Lung (tissue), 12 donors: ENCODE measurements around the gene CMIP. TPM values are rescaled to one million over a fixed set of nuclear protein-coding genes. Genes with fewer than 3 reads are reported as not detected.

Experiments
- ATAC-seq: fragments of 200-7000 bp; cut with Tn5 transposase; one replicate; pipeline ENCODE4 v1.9.1; 2020; ENCODE audit warnings: moderate number of reproducible peaks; ENCODE audit not compliant: insufficient read depth, low FRiP score
- DNase-seq, 3 donors: peaks; one replicate each; pipeline ENCODE4 v3.0.0-alpha.2; 2013 to 2017
- H3K27ac ChIP-seq, 2 donors: one replicate each; pipeline ENCODE4 v1.5.1; 2013; ENCODE audit warnings: mild to moderate bottlenecking in 2 of 2, moderate library complexity in 2 of 2, control low read depth in 1 of 2, inconsistent platforms in 1 of 2, low read depth in 1 of 2, low read length in 1 of 2
- H3K27me3 ChIP-seq, 3 donors: one replicate each; pipeline ENCODE4 v1.5.1; 2013; ENCODE audit warnings: low read length in 2 of 3; ENCODE audit not compliant: control insufficient read depth in 3 of 3, insufficient read depth in 3 of 3
- H3K36me3 ChIP-seq, 4 donors: one replicate each; pipeline ENCODE4 v1.5.1; 2013; ENCODE audit warnings: low read length in 4 of 4, mild to moderate bottlenecking in 1 of 4, moderate library complexity in 1 of 4; ENCODE audit not compliant: control insufficient read depth in 4 of 4, insufficient read depth in 4 of 4
- H3K4me1 ChIP-seq, 5 donors: one replicate each; pipeline ENCODE4 v1.5.1; 2013; ENCODE audit warnings: low read length in 5 of 5, mild to moderate bottlenecking in 2 of 5, moderate library complexity in 1 of 5; ENCODE audit not compliant: control insufficient read depth in 5 of 5, insufficient read depth in 5 of 5
- H3K4me3 ChIP-seq: one replicate; pipeline ENCODE4 v1.5.1; 2013; ENCODE audit warnings: mild to moderate bottlenecking, control low read depth, moderate library complexity
- H3K9ac ChIP-seq, 2 donors: one replicate each; pipeline ENCODE4 v1.5.1; 2013; ENCODE audit warnings: low read length in 2 of 2, control low read depth in 1 of 2; ENCODE audit not compliant: insufficient read depth in 1 of 2
- H3K9me3 ChIP-seq, 4 donors: one replicate each; pipeline ENCODE4 v1.5.1; 2013; ENCODE audit warnings: low read length in 3 of 4, mild to moderate bottlenecking in 1 of 4, moderate library complexity in 1 of 4; ENCODE audit not compliant: control insufficient read depth in 4 of 4, insufficient read depth in 3 of 4
- WGBS, 2 donors: extraction: QIAGEN DNeasy Blood & Tissue Kit; methylation state at CpG; one replicate each; pipeline ENCODE4 v1.1.7; 2013; 5-methylcytosine and 5-hydroxymethylcytosine counted together
- polyA plus RNA-seq, 2 donors: library from polyadenylated mRNA; stranded (reverse); fragments of 200-250 nt; gene quantifications; one replicate each; pipeline ENCODE4 v1.2.1, GENCODE V29; 2013
- total RNA-seq, 2 donors: library from RNA; depleted of rRNA in 1 of 2; stranded (reverse); fragments of >200 nt in 1 of 2; gene quantifications; one replicate each; pipeline ENCODE4 v1.2.1, GENCODE V29; 2014 to 2021
- TF ChIP-seq, protein P1 (sequence below): IDR thresholded peaks from 2 replicates; pipeline ENCODE4 v1.5.1; 2012; ENCODE audit warnings: mild to moderate bottlenecking; ENCODE audit errors: control extremely low read depth, extremely low read depth
- donor health status: control.
- donor health status: control.
- donor health status: Bipolar disorder and iron deficiency.
- donor health status: healthy.
- donor health status: DM: yes; HTN: yes; CAD: no.

The CMIP gene
- total and polyA plus RNA-seq, 4 donors = 11.8 to 80.5 (median 48.6) TPM

GRCh38 chr16:81696166-81696960 is 251.8 kb downstream of the CMIP start:
- Histone ChIP-seq H3K27ac (peak overlapping the region in 1 of 2 donors; percentile 62), H3K4me3 (no peak overlapping the region), H3K27me3 (no peaks in the 10 kb centered on the region), H3K4me1 (peaks cover 0 to 62% (median 17%) of the 10 kb centered on the region in 5 donors), H3K9me3 (no peaks in the 10 kb centered on the region), H3K9ac (no peak overlapping the region), H3K36me3 (peaks cover 0 to 60% (median 16%) of the 10 kb centered on the region in 4 donors)
- ATAC-seq = no peak
- TF ChIP-seq, protein P1, sequence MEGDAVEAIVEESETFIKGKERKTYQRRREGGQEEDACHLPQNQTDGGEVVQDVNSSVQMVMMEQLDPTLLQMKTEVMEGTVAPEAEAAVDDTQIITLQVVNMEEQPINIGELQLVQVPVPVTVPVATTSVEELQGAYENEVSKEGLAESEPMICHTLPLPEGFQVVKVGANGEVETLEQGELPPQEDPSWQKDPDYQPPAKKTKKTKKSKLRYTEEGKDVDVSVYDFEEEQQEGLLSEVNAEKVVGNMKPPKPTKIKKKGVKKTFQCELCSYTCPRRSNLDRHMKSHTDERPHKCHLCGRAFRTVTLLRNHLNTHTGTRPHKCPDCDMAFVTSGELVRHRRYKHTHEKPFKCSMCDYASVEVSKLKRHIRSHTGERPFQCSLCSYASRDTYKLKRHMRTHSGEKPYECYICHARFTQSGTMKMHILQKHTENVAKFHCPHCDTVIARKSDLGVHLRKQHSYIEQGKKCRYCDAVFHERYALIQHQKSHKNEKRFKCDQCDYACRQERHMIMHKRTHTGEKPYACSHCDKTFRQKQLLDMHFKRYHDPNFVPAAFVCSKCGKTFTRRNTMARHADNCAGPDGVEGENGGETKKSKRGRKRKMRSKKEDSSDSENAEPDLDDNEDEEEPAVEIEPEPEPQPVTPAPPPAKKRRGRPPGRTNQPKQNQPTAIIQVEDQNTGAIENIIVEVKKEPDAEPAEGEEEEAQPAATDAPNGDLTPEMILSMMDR = no peak
- DNase-seq = no peak
- WGBS, 2 donors = 87 to 94% methylated on average over 21 to 22 of the region's 22 CpGs

GRCh38 chr16:81696961-81697615 is 252.5 kb downstream of the CMIP start:
- TF ChIP-seq, protein P1 = peak; percentile 43
- Histone ChIP-seq H3K27me3 (no peaks in the 10 kb centered on the region), H3K9ac (no peak overlapping the region), H3K27ac (peak overlapping the region in 1 of 2 donors; percentile 62), H3K4me1 (peaks cover 0 to 62% (median 17%) of the 10 kb centered on the region in 5 donors), H3K4me3 (no peak overlapping the region), H3K9me3 (no peaks in the 10 kb centered on the region), H3K36me3 (peaks cover 0 to 61% (median 19%) of the 10 kb centered on the region in 4 donors)
- DNase-seq (peak in 1 of 3 donors; percentile 48), ATAC-seq (no peak)
- 72 to 80% methylated on average over 16 of the region's 16 CpGs for WGBS, 2 donors

- ATAC-seq = no peak
- Histone ChIP-seq H3K27ac (peak overlapping the region in 1 of 2 donors; percentile 62), H3K9ac (no peak overlapping the region), H3K4me3 (no peak overlapping the region), H3K9me3 (no peaks in the 10 kb centered on the region), H3K36me3 (peaks cover 0 to 60% (median 21%) of the 10 kb centered on the region in 4 donors), H3K27me3 (no peaks in the 10 kb centered on the region), H3K4me1 (peaks cover 0 to 58% (median 14%) of the 10 kb centered on the region in 5 donors)
- TF ChIP-seq, protein P1 = no peak
- WGBS, 2 donors = 64 to 77% methylated on average over 36 of the region's 36 CpGs
- DNase-seq = peak; percentile 96 to 97 (median 97)
These were observed 253.2 kb downstream of the CMIP start for GRCh38 chr16:81697616-81698309.
